Measurements from ENCODE around the gene IFI16.

GRCh38 chr1:158972841-158973240 is 36.9 kb upstream of the IFI16 start:
- TF ChIP-seq CTCF (IDR thresholded peaks at IDR 0.05; ENCODE audit: poor library complexity), result peak; percentile 36
- TF ChIP-seq EZH2phosphoT487 (IDR thresholded peaks at IDR 0.05; ENCODE audit: low read depth, severe bottlenecking, unreplicated experiment), result no peak
- no peak for TF ChIP-seq EZH2 (IDR thresholded peaks at IDR 0.05; ENCODE audit: borderline replicate concordance)
